ENCODE data around the gene MRPL48.

Gene MRPL48

DNA sequence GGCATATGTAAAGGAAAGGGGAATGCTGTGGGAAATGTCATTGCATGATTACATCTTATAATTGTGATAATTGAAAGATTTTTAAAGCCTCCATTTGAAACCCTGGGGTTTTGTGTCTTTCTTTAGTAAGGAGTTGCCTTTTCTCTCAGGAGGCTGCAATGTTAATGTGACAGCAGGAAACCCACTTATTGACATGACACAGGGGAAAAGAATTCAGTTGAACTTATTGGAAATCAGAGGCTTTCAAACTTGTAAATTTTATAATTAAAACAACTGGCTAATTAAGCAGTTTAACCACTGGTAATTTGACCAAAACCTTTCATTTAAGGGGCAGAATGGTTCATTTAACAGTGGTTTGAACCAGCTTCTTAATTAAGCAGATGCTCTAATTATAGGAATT is 31.2 kb downstream of the MRPL48 start:
- H2AFZ ChIP-seq (ENCODE audit: low read depth, low read length): no peak overlapping the region
- no peaks in the 10 kb centered on the region for H4K20me1 ChIP-seq (ENCODE audit: insufficient read depth, low read length)
- no peak overlapping the region for H3K27ac ChIP-seq (ENCODE audit: low read length)
- H3K79me2 ChIP-seq (ENCODE audit: low read length): no peaks in the 10 kb centered on the region
- no peak overlapping the region for H3K4me2 ChIP-seq (ENCODE audit: low read length)
- no peak for TF ChIP-seq CTCF (IDR thresholded peaks at IDR 0.05; ENCODE audit: low read depth, low read length)
- TF ChIP-seq EZH2phosphoT487 (IDR thresholded peaks at IDR 0.05; ENCODE audit: low read depth): no peak
- H3K36me3 ChIP-seq (replicated peaks; ENCODE audit: low read depth, low read length): no peaks in the 10 kb centered on the region
- no peak overlapping the region for H3K4me3 ChIP-seq (ENCODE audit: low read length)
- no peaks in the 10 kb centered on the region for H3K9me3 ChIP-seq (ENCODE audit: insufficient read depth, low read length)
- H3K27me3 ChIP-seq (ENCODE audit: low read depth, low read length): no peaks in the 10 kb centered on the region
- no peaks in the 10 kb centered on the region for H3K4me1 ChIP-seq (ENCODE audit: low read length)
- no peak overlapping the region for H3K9ac ChIP-seq (ENCODE audit: low read length)

GRCh38 chr11:73830261-73830660 is 42.6 kb downstream of the MRPL48 start:
- Histone ChIP-seq H3K9ac (ENCODE audit: low read length) (no peak overlapping the region), H3K27ac (ENCODE audit: low read length) (no peak overlapping the region), H3K4me1 (ENCODE audit: low read length) (no peaks in the 10 kb centered on the region), H3K79me2 (ENCODE audit: low read length) (no peaks in the 10 kb centered on the region), H3K36me3 (replicated peaks; ENCODE audit: low read depth, low read length) (peaks cover 13% of the 10 kb centered on the region), H2AFZ (ENCODE audit: low read depth, low read length) (no peak overlapping the region), H3K27me3 (ENCODE audit: low read depth, low read length) (no peaks in the 10 kb centered on the region), H3K9me3 (ENCODE audit: insufficient read depth, low read length) (no peaks in the 10 kb centered on the region), H4K20me1 (ENCODE audit: insufficient read depth, low read length) (no peaks in the 10 kb centered on the region), H3K4me2 (ENCODE audit: low read length) (no peak overlapping the region), H3K4me3 (ENCODE audit: low read length) (no peak overlapping the region)
- TF ChIP-seq CTCF (IDR thresholded peaks at IDR 0.05; ENCODE audit: low read depth, low read length) (no peak), EZH2phosphoT487 (IDR thresholded peaks at IDR 0.05; ENCODE audit: low read depth) (no peak)

GRCh38 chr11:73833067-73833466 is 45.4 kb downstream of the MRPL48 start:
- no peak for TF ChIP-seq CTCF (IDR thresholded peaks at IDR 0.05; ENCODE audit: low read depth, low read length)
- TF ChIP-seq EZH2phosphoT487 (IDR thresholded peaks at IDR 0.05; ENCODE audit: low read depth): no peak
- H3K36me3 ChIP-seq (replicated peaks; ENCODE audit: low read depth, low read length): peaks cover 10% of the 10 kb centered on the region
- no peaks in the 10 kb centered on the region for H3K9me3 ChIP-seq (ENCODE audit: insufficient read depth, low read length)
- no peak overlapping the region for H3K27ac ChIP-seq (ENCODE audit: low read length)
- no peaks in the 10 kb centered on the region for H3K4me1 ChIP-seq (ENCODE audit: low read length)
- H3K4me3 ChIP-seq (ENCODE audit: low read length): no peak overlapping the region
- no peak overlapping the region for H3K9ac ChIP-seq (ENCODE audit: low read length)
- no peaks in the 10 kb centered on the region for H3K27me3 ChIP-seq (ENCODE audit: low read depth, low read length)
- H3K4me2 ChIP-seq (ENCODE audit: low read length): no peak overlapping the region
- H4K20me1 ChIP-seq (ENCODE audit: insufficient read depth, low read length): no peaks in the 10 kb centered on the region
- H3K79me2 ChIP-seq (ENCODE audit: low read length): no peaks in the 10 kb centered on the region
- no peak overlapping the region for H2AFZ ChIP-seq (ENCODE audit: low read depth, low read length)

GRCh38 chr11:73838443-73839122 is 50.9 kb downstream of the MRPL48 start:
- no peak overlapping the region for H2AFZ ChIP-seq (ENCODE audit: low read depth, low read length)
- H3K27me3 ChIP-seq (ENCODE audit: low read depth, low read length): no peaks in the 10 kb centered on the region
- no peaks in the 10 kb centered on the region for H3K4me1 ChIP-seq (ENCODE audit: low read length)
- TF ChIP-seq CTCF (IDR thresholded peaks at IDR 0.05; ENCODE audit: low read depth, low read length): no peak
- no peak for TF ChIP-seq EZH2phosphoT487 (IDR thresholded peaks at IDR 0.05; ENCODE audit: low read depth)
- H3K4me2 ChIP-seq (ENCODE audit: low read length): no peak overlapping the region
- no peak overlapping the region for H3K27ac ChIP-seq (ENCODE audit: low read length)
- no peaks in the 10 kb centered on the region for H4K20me1 ChIP-seq (ENCODE audit: insufficient read depth, low read length)
- H3K9me3 ChIP-seq (ENCODE audit: insufficient read depth, low read length): no peaks in the 10 kb centered on the region
- H3K9ac ChIP-seq (ENCODE audit: low read length): no peak overlapping the region
- peaks cover 5% of the 10 kb centered on the region for H3K36me3 ChIP-seq (replicated peaks; ENCODE audit: low read depth, low read length)
- H3K4me3 ChIP-seq (ENCODE audit: low read length): no peak overlapping the region
- H3K79me2 ChIP-seq (ENCODE audit: low read length): no peaks in the 10 kb centered on the region

Measured in OCI-LY3 (cell line).